Measurements from ENCODE around the gene ZNF532. TPM values are rescaled to one million over a fixed set of nuclear protein-coding genes. Genes with fewer than 3 reads are reported as not detected.
"Not testable (repeated sequence)": the region's sequence is repeated elsewhere in the genome, so short reads cannot be mapped to it uniquely, and the experiment has no call there.

ZNF532 gene
- polyA plus RNA-seq, 3 donors from 2014 or later, result 0.49 to 0.99 TPM; not detected in 1

- H3K36me3 Mint-ChIP-seq, result no peaks in the 10 kb centered on the region
- DNase-seq, result no peak
- H3K4me3 Mint-ChIP-seq, result no peak overlapping the region
- H3K9me3 Mint-ChIP-seq, result no peaks in the 10 kb centered on the region
- H3K27me3 Mint-ChIP-seq (ENCODE audit: low read depth in 3 of 3), result peaks cover 0 to 2% (median 0%) of the 10 kb centered on the region in 3 donors
- no peaks in the 10 kb centered on the region for H3K4me1 Mint-ChIP-seq
- H3K27ac Mint-ChIP-seq, result no peak overlapping the region
Measured at GRCh38 chr18:58838165-58838860, 26.4 kb upstream of the ZNF532 start.

- Mint-ChIP-seq H3K4me3 (no peak overlapping the region), H3K4me1 (no peaks in the 10 kb centered on the region), H3K9me3 (no peaks in the 10 kb centered on the region), H3K27ac (no peak overlapping the region), H3K27me3 (ENCODE audit: low read depth in 3 of 3) (peaks cover 0 to 2% (median 0%) of the 10 kb centered on the region in 3 donors), H3K36me3 (no peaks in the 10 kb centered on the region)
- no peak for DNase-seq
Measured at GRCh38 chr18:58838946-58839345, 25.7 kb upstream of the ZNF532 start.

DNA sequence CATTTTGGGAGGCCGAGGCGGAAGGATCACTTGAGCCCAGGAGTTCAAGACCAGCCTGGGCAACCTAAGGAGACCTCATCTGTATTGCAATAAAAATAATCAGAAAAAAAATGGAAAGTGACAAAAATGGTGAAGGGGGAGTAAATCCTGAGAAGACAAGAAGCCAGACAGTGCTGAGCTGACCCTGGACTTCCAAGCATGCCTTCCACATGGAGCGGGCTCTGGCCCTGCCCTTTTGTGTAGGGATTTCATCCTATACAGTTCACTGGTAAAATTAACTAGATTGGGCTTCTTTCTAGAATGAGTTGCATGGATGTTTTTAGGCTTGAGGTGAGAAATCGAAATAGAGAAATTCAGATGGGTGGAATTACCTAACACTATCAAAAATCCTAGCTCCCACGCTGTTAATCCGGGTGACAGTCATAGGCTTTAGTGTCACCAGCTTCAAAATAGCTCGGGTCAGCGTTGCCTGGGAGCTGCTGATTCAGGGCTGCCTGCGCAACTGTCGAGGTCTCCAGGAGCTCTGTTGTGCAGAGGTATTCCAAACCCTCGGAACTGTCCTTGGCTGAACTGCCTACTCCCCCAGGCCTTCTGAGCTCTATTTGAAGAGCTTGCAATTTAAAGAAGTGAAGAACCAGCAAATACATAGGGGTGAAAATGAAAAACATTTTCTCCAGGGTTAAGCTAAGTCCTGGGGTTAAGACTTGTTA is 21.5 kb upstream of the ZNF532 start:
- Mint-ChIP-seq H3K4me3 (no peak overlapping the region), H3K36me3 (peaks cover 0 to 3% (median 0%) of the 10 kb centered on the region in 3 donors), H3K27me3 (ENCODE audit: low read depth in 3 of 3) (peaks cover 6 to 15% (median 11%) of the 10 kb centered on the region in 3 donors), H3K27ac (no peak overlapping the region), H3K4me1 (peaks cover 2 to 8% of the 10 kb centered on the region in 2 donors), H3K9me3 (no peaks in the 10 kb centered on the region)
- DNase-seq, result no peak

- Mint-ChIP-seq H3K36me3 (peaks cover 0 to 3% (median 0%) of the 10 kb centered on the region in 3 donors), H3K27ac (no peak overlapping the region), H3K27me3 (ENCODE audit: low read depth in 3 of 3) (peaks cover 6 to 17% (median 11%) of the 10 kb centered on the region in 3 donors), H3K4me3 (no peak overlapping the region), H3K9me3 (no peaks in the 10 kb centered on the region), H3K4me1 (peaks cover 2 to 8% of the 10 kb centered on the region in 2 donors)
- DNase-seq, result no peak
Measured at GRCh38 chr18:58843688-58844035, 21.0 kb upstream of the ZNF532 start.

DNA sequence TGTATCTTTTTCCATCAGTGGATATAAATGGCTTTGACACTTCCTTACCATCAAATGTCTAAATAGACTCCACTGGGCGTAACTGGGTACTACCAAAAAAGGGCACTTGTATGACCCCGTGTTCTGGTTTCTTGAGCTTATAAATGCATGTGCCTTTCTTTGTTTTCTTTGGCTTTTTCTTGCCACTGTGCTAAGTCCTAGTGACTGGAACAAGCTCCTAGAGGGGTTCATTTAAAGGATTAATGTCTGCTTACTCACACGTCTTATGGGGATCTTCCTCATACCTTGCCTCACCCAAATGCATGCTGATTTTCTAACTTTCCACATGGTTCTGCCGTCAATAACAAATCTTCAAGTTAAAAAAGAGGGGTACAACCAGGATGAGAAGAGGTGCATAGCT is 19.8 kb upstream of the ZNF532 start:
- Mint-ChIP-seq H3K27me3 (ENCODE audit: low read depth in 3 of 3) (peaks cover 9 to 20% (median 11%) of the 10 kb centered on the region in 3 donors), H3K36me3 (peaks cover 0 to 3% (median 0%) of the 10 kb centered on the region in 3 donors), H3K27ac (no peak overlapping the region), H3K4me3 (no peak overlapping the region), H3K4me1 (peaks cover 2 to 8% of the 10 kb centered on the region in 2 donors), H3K9me3 (no peaks in the 10 kb centered on the region)
- DNase-seq, result no peak

DNA sequence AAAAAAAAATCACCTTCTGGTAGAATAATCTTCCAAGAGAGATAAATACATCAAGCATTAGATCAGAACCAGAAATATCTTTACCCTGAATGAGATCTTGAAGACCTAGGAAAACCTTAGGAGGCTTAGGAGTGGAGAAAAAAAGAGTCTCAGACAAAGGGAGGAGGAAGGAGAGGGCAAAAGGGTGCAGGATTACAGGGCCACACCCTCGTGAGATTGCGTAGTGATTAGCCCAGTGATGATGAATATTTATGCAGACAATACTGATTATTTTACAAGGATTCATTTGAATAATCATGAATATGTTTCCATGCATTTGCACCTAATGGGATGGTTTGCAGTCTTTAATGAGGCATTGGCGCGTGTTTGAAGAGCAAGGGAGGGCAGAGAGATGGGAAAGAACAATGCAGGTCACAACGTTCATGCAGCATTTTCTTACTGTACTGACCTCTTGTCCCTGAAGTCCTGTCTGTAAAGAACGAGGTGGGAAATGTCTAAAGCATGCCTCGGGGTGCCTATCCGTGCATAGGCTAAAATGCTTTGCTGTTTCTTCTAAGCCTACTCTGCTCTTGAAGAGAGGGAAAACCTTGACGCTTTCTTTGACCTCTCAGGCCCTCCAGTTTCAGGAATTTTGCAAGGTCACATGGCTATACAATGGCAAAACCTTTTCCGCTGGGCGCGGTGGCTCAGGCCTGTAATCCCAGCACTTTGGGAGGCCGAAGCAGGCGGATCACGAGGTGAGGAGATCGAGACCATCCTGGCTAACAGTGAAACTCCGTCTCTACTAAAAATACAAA is 18.6 kb upstream of the ZNF532 start:
- peaks cover 0 to 3% (median 0%) of the 10 kb centered on the region in 3 donors for H3K36me3 Mint-ChIP-seq
- no peak for DNase-seq
- no peak overlapping the region for H3K27ac Mint-ChIP-seq
- peaks cover 0 to 2% (median 0%) of the 10 kb centered on the region in 6 donors for H3K9me3 Mint-ChIP-seq
- H3K4me1 Mint-ChIP-seq, result peaks cover 2 to 8% of the 10 kb centered on the region in 2 donors
- H3K4me3 Mint-ChIP-seq, result no peak overlapping the region
- peaks cover 9 to 23% (median 14%) of the 10 kb centered on the region in 3 donors for H3K27me3 Mint-ChIP-seq (ENCODE audit: low read depth in 3 of 3)

DNA sequence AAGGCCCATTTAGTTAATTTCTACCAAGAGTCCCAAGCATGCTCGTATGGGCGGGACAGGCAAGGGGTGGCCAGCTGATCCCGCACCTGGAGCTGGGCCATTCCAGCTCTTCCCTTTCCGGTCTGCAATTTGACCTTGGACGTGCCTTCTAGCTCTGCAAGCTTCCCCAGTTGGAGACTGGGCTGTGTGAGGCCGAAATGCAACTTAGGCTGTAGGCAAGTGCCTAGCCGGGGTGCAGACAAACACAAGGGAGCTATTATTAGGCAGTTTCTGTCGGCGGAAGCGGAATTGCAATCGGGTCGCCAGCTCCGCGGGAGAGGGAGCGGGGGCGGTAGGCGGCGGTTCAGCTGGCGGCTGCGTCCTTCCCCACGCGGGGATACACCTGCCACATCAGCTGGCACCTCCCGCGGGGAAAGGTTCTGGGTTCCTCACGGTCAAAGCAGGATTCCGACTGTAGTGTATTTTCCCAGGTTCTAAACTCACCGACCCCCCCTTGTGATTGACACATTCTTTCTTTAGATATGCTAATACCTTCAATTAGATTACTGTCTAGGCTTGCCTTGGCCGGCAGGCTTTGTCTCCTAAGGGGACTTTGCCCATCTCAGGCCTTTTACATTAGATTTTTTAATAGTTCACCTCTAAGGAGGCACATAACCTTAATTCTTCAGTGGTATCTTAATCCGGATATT is 17.1 kb upstream of the ZNF532 start:
- H3K4me1 Mint-ChIP-seq, result peaks cover 2 to 8% of the 10 kb centered on the region in 2 donors
- peaks cover 9 to 23% (median 14%) of the 10 kb centered on the region in 3 donors for H3K27me3 Mint-ChIP-seq (ENCODE audit: low read depth in 3 of 3)
- DNase-seq, result no peak
- peaks cover 0 to 3% (median 0%) of the 10 kb centered on the region in 3 donors for H3K36me3 Mint-ChIP-seq
- H3K9me3 Mint-ChIP-seq, result peaks cover 0 to 2% (median 0%) of the 10 kb centered on the region in 6 donors
- H3K4me3 Mint-ChIP-seq, result peak overlapping the region in 4 of 5 donors; percentile 20 to 39 (median 26)
- H3K27ac Mint-ChIP-seq, result no peak overlapping the region

DNA sequence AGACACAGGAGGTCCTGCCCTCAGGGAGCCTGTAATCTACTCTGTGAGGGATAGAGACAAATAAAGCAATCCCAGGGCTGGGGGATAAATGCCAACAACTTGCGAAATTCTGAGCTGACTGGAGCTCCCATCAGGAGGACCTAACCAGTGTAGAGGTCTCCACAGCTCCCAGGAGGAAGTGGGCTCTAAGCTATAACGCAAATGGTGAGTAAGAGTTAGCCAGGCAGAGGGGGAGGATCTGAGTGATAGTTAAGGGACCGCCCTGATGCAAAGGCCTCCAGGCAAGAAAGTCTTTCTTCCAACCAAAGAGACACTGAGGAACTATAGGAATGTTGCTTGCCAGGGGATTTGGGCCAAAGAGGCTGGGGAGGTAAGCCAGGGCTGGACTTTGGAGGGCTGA is 16.0 kb upstream of the ZNF532 start:
- Mint-ChIP-seq H3K27ac (no peak overlapping the region), H3K4me1 (peaks cover 2 to 8% of the 10 kb centered on the region in 2 donors), H3K36me3 (peaks cover 0 to 3% (median 0%) of the 10 kb centered on the region in 3 donors), H3K4me3 (no peak overlapping the region), H3K27me3 (ENCODE audit: low read depth in 3 of 3) (peaks cover 9 to 26% (median 18%) of the 10 kb centered on the region in 3 donors), H3K9me3 (peaks cover 0 to 2% (median 0%) of the 10 kb centered on the region in 6 donors)
- no peak for DNase-seq

GRCh38 chr18:58850786-58851469 is 13.7 kb upstream of the ZNF532 start:
- H3K36me3 Mint-ChIP-seq, result peaks cover 0 to 3% (median 0%) of the 10 kb centered on the region in 3 donors
- no peak for DNase-seq
- no peak overlapping the region for H3K4me3 Mint-ChIP-seq
- H3K27ac Mint-ChIP-seq, result no peak overlapping the region
- H3K9me3 Mint-ChIP-seq, result peaks cover 0 to 2% (median 0%) of the 10 kb centered on the region in 6 donors
- H3K4me1 Mint-ChIP-seq, result peaks cover 2 to 8% of the 10 kb centered on the region in 2 donors
- peaks cover 7 to 23% (median 15%) of the 10 kb centered on the region in 3 donors for H3K27me3 Mint-ChIP-seq (ENCODE audit: low read depth in 3 of 3)

DNA sequence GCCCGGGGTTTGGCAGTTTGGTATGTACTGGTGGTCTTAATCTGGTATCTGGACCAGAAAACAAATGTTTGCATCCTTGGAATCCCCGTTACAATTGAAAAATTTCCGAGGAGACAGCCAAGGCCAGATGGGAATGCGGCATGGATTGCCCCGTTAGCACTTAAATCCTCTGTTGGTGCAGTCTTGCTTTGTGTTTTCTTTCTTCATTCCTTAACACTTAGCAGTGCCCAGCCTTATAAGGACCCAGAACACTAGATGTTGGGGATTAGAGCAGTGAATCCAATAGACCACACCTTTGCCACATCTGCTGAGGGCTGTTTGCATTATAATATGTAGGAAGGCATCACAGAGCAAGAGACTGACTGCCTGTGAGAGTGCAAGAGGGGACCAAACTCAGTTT is 12.8 kb upstream of the ZNF532 start:
- no peak overlapping the region for H3K27ac Mint-ChIP-seq
- no peak for DNase-seq

GRCh38 chr18:58852629-58853028 is 12.0 kb upstream of the ZNF532 start:
- peaks cover 0 to 3% (median 0%) of the 10 kb centered on the region in 3 donors for H3K36me3 Mint-ChIP-seq
- peaks cover 0 to 2% (median 0%) of the 10 kb centered on the region in 6 donors for H3K9me3 Mint-ChIP-seq
- H3K4me1 Mint-ChIP-seq, result peaks cover 0 to 4% of the 10 kb centered on the region in 2 donors
- peaks cover 3 to 15% (median 11%) of the 10 kb centered on the region in 3 donors for H3K27me3 Mint-ChIP-seq (ENCODE audit: low read depth in 3 of 3)
- DNase-seq, result no peak
- no peak overlapping the region for H3K4me3 Mint-ChIP-seq
- no peak overlapping the region for H3K27ac Mint-ChIP-seq

More for the DNA sequence above, 12.8 kb upstream of the ZNF532 start:
- H3K36me3 Mint-ChIP-seq, result peaks cover 0 to 3% (median 0%) of the 10 kb centered on the region in 3 donors
- no peak overlapping the region for H3K4me3 Mint-ChIP-seq
- peaks cover 2 to 8% of the 10 kb centered on the region in 2 donors for H3K4me1 Mint-ChIP-seq
- H3K9me3 Mint-ChIP-seq, result peaks cover 0 to 2% (median 0%) of the 10 kb centered on the region in 6 donors
- H3K27me3 Mint-ChIP-seq (ENCODE audit: low read depth in 3 of 3), result peaks cover 7 to 23% (median 14%) of the 10 kb centered on the region in 3 donors

DNA sequence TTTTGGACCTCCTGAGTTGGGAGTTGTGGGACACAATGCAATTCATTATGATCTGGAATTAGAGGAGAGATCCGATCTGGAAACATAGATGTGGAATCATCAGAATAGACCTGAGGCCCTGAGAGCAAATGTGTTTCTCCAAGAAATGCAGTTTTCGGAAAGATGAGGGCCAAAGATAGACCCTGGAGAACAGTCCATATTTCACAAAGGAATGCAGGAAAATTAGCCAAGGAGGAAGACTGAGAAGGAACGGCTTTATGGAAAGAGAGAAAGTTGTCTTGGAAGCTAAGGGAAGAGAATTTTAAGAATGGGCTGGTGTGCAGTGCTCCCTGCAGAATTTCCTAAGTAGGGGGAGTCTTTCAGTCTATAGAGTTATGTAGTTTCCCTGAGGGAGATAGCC is 11.1 kb upstream of the ZNF532 start:
- H3K27me3 Mint-ChIP-seq (ENCODE audit: low read depth in 3 of 3), result peaks cover 6 to 13% (median 9%) of the 10 kb centered on the region in 3 donors
- H3K36me3 Mint-ChIP-seq, result peaks cover 0 to 3% (median 0%) of the 10 kb centered on the region in 3 donors
- peaks cover 0 to 2% (median 0%) of the 10 kb centered on the region in 6 donors for H3K9me3 Mint-ChIP-seq
- no peak overlapping the region for H3K4me3 Mint-ChIP-seq
- no peak overlapping the region for H3K27ac Mint-ChIP-seq
- DNase-seq, result no peak
- no peaks in the 10 kb centered on the region for H3K4me1 Mint-ChIP-seq

- H3K36me3 Mint-ChIP-seq; H3K27me3 Mint-ChIP-seq (ENCODE audit: low read depth in 3 of 3); H3K27ac Mint-ChIP-seq; H3K9me3 Mint-ChIP-seq; DNase-seq; H3K4me3 Mint-ChIP-seq; H3K4me1 Mint-ChIP-seq: not testable (repeated sequence)
Measured at GRCh38 chr18:58855521-58855920, 9.2 kb upstream of the ZNF532 start.
